Upper lobe of left lung (tissue), 4 donors: Measurements from ENCODE around the gene HOXC11.

ENCODE experiments used
- CTCF ChIP-seq, 6 experiments: fragments of 450-650 bp in 4 of 6; fragments of 200-600 bp in 2 of 6; sonication (generic) in 2 of 6; IDR thresholded peaks; one replicate each; pipeline ENCODE4 v1.5.1; 2016 to 2019; ENCODE audit warnings: antibody characterized with exemption in 6 of 6
- POLR2A ChIP-seq, 4 donors: fragments of 450-650 bp; IDR thresholded peaks; one replicate each; pipeline ENCODE4 v1.5.1; 2016 to 2017; ENCODE audit warnings: antibody characterized with exemption in 4 of 4, mild to moderate bottlenecking in 2 of 4

GRCh38 chr12:53927220-53928029, 45.5 kb upstream of the HOXC11 start:
- TF ChIP-seq CTCF (IDR thresholded peaks at IDR 0.05) (no peak), POLR2A (IDR thresholded peaks at IDR 0.05) (no peak)
